NT2/D1 (cell line): ENCODE data around the gene CXCR4.

Experiments
- SUZ12 ChIP-seq: IDR thresholded peaks from 2 replicates; pipeline ENCODE4 v1.6.1; 2011; ENCODE audit not compliant: insufficient read length, insufficient read depth; ENCODE audit errors: extremely low read depth
- YY1 ChIP-seq: IDR thresholded peaks from 2 replicates; pipeline ENCODE4 v1.6.1; 2011; ENCODE audit not compliant: insufficient read length, insufficient read depth
- ZNF274 ChIP-seq: IDR thresholded peaks from 2 replicates; pipeline ENCODE4 v1.6.1; 2011; ENCODE audit warnings: mild to moderate bottlenecking, low read depth, low read length

GRCh38 chr2:136081582-136082210, 36.3 kb downstream of the CXCR4 start:
- no peak for TF ChIP-seq YY1
- TF ChIP-seq SUZ12 = no peak
- TF ChIP-seq ZNF274 = no peak
